CMK (cell line): ENCODE data around the gene AP3B2.

Source experiments
- DNase-seq: peaks from one replicate; pipeline ENCODE4 v3.0.0-alpha.2; 2010; ENCODE audit warnings: low read depth

Gene AP3B2

DNA sequence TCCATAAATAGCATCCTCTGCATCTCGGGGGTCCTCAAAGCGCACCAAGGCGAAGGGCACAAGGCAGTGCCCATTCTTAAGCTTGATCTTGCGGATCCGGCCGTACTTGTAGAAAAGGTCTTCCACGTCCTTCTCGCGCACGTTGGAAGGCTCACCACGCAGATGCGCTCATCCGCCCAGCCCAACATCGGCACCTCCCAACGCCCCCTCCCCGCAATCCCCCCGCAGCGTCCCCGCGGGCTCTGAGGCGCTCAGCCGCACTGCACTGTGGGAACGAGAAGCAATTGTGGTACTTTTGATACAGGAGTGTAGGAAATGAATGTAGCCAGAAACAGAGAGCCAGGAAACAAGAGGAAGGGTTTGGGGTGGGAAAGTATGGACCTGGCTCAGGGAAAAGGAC, 17.5 kb downstream of the AP3B2 start:
- no peak for DNase-seq

DNA sequence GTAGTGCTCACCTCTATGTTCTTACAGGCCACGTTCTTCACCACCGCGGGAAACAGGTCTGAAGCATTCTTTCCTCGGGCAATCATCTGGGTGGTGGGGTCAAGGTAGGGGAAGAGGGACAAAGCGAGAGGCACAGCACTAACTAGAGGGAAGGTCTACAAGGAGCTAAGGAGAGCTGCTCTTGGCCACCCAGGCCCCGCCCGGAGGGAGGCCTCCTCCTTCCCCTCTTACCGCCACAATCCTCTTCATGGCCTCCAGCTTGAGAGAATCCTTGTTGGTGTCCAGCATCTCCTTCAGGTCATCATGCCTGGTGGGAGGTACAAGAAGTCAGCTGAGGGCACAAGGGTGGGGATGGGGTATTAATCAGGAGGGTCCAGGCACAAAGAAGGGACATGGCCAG, 20.5 kb downstream of the AP3B2 start:
- no peak for DNase-seq

DNA sequence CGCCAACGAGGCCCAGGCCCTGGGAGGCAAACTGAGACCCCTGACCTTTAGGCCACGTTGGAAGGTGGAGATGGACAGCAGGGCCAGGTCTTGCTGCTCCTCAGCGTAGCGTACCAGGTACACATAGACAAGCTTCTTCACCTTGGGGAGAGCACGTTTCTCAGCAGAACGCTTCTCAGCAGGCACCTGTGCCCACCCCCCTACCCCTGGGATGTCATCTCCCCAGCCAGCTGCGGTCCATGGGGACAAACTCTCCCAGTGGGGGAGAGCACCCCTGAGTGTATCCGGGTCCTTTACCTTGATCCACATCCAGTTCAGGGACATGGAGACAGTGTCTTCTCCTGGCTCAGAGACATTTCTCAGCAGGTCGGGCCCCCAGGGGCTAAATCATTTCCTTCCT, 21.0 kb downstream of the AP3B2 start:
- DNase-seq = no peak

DNA sequence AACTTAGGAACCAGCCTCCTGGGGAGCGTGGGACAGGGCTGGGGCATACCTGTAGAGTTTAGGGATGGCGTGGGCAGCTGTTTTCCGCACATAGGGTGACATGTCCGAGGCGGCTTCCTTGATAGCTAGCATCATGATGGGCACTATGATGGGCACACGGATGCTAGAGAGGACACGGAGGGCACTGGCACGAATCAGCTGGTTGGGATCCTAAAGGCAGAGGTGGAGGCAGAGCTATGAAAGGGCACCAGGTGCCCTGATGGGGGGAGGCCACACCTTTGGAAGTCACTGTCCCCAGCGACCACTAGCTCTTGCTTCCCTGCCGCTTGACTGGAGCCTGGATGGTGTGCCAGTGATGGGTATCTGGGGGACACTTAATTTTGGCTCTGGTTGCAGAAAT, 28.3 kb downstream of the AP3B2 start:
- no peak for DNase-seq

GRCh38 chr15:82680200-82681102, 29.2 kb downstream of the AP3B2 start:
- no peak for DNase-seq

GRCh38 chr15:82679626-82680199, 30.0 kb downstream of the AP3B2 start:
- no peak for DNase-seq

- no peak for DNase-seq
Observed at GRCh38 chr15:82677720-82678323, 31.9 kb downstream of the AP3B2 start.

DNA sequence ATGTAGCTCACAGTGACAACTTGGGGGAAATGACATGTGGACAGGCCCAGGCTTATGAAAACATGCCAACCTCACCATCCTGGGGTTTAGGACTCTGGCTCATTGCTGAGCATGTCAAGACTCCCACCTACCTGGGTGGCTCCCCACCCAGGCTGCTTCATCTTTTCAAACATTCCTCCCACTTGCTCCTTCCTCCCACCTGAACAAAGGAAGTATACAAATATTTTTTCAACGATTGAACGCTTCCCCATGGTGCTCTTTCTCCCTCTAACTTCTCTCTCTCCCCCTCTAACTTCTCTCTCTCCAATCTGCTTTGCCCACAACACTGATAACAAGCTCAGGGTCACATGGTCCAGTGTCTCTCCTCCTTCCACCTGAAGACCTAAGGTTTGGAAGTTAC, 34.8 kb downstream of the AP3B2 start:
- DNase-seq = no peak

DNA sequence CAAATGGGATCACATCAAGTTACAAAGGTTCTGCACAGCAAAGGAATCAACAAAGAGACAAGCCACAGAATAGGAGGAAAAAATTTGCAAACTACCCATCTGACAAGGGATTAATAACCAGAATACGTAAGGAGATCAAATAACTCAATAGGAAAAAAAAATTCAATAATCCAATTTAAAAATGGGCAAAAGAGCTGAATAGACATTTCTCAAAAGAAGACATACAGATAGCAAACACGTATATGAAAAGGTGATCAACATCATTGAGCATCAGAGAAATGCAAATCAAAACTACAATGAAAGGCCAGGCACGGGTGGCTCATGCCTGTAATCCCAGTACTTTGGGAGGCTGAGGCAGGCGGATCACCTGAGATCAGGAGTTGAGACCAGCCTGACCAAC, 39.0 kb downstream of the AP3B2 start:
- no peak for DNase-seq

- no peak for DNase-seq
Observed at GRCh38 chr15:82666606-82667005, 43.1 kb downstream of the AP3B2 start.

- DNase-seq = no peak
Observed at GRCh38 chr15:82664021-82664420, 45.7 kb downstream of the AP3B2 start.

- peak; percentile 34 for DNase-seq
Observed at GRCh38 chr15:82663186-82663600, 46.5 kb downstream of the AP3B2 start.

GRCh38 chr15:82662641-82663040, 47.0 kb downstream of the AP3B2 start:
- no peak for DNase-seq

GRCh38 chr15:82660378-82660777, 49.3 kb downstream of the AP3B2 start:
- no peak for DNase-seq

GRCh38 chr15:82656641-82657266, 52.9 kb downstream of the AP3B2 start:
- DNase-seq = no peak

GRCh38 chr15:82655606-82656005, 54.1 kb downstream of the AP3B2 start:
- DNase-seq = no peak

DNA sequence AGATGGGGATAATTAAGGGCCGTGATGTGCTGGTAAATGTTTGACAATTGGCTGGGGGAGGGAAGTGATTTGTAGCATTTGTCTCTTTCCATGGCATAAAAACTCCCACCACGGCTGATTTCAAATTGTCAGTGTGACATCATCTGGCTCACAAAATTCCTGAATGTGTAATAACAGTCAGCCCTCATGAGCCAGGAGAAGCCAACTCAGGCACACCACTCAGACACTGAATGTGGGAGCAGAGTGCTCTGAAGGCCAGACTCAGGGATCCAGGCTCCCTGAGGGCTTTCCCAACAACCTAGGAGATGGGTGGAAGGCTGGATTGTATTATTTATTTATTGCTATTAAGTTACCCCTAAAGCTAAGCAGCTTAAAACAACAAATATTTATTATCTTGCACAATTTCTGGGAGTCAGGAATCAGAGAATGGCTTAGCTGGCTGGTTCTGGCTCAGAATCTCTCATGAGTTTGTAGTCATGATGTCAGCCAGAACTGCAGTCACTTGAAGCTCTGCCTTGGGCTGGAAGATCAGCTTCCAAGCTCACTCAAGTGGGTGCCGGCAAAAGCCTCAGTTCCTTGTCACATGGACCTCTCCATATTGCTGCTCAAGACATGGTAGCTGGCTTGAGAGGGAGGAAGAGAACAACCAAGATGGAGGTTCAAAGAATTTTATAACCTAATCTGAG, 56.0 kb downstream of the AP3B2 start:
- DNase-seq = no peak

- no peak for DNase-seq
Observed at GRCh38 chr15:82651708-82652107, 58.0 kb downstream of the AP3B2 start.

- DNase-seq = no peak
Observed at GRCh38 chr15:82650046-82650670, 59.5 kb downstream of the AP3B2 start.

DNA sequence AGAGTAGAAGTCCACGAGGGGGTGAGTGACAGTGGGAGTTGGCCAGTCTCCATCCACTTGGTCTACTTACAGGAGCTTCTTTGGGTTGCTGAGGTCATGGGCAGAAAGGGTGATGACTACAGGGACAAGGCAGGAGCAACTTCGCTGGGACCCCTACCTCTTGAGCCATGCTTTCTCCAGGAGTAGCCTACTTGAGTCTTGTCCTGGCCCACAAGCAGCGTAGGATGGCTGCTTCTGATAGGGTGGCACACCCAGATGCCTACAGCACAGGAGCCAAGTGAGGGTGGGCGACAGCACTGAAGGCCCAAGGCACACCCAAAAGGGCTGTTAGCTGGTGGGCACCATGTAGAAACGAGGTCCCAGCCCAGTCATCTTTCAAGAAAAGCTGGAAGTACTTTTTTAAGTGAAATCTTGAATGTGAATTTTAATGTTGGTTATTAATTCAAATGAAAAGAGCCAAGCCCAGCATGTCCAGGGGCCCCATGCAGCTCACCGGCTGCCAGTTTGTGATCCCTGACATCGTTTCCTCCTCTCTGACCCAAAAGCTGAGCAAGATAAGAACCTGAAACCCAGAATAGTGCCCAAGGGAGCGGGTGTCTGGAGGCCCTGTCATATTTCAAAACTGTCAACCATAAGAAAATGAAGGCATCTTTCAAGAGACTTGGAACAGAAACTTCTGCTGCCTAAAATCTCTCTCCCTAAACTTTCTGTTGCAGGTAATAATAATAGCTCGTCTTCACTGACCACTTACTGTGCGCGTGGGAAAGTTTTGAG, 60.3 kb downstream of the AP3B2 start:
- no peak for DNase-seq
